ENCODE data around the gene TNFSF8.

The TNFSF8 gene

GRCh38 chr9:114936581-114936980 is 6.2 kb upstream of the TNFSF8 start:
- FAIRE-seq = no peak
- no peak for DNase-seq (ENCODE audit: low spot score)

GRCh38 chr9:114935119-114935518 is 4.7 kb upstream of the TNFSF8 start:
- FAIRE-seq (no peak), DNase-seq (ENCODE audit: low spot score) (no peak)

- DNase-seq (ENCODE audit: low spot score) (no peak), FAIRE-seq (no peak)
These were observed 2.1 kb upstream of the TNFSF8 start for GRCh38 chr9:114932502-114932901.

GRCh38 chr9:114931407-114931806 is 1.0 kb upstream of the TNFSF8 start:
- no peak for FAIRE-seq
- no peak for DNase-seq (ENCODE audit: low spot score)

- DNase-seq (ENCODE audit: low spot score) (no peak), FAIRE-seq (no peak)
These were observed 1.2 kb downstream of the TNFSF8 start for GRCh38 chr9:114929201-114929600.

- DNase-seq (ENCODE audit: low spot score) (no peak), FAIRE-seq (no peak)
These were observed 1.7 kb downstream of the TNFSF8 start for GRCh38 chr9:114928671-114929070.

GRCh38 chr9:114928136-114928535 is 2.3 kb downstream of the TNFSF8 start:
- DNase-seq (ENCODE audit: low spot score) (no peak), FAIRE-seq (no peak)

- DNase-seq (ENCODE audit: low spot score) = no peak
- no peak for FAIRE-seq
These were observed 4.7 kb downstream of the TNFSF8 start for GRCh38 chr9:114925672-114926071.

- FAIRE-seq = no peak
- no peak for DNase-seq (ENCODE audit: low spot score)
These were observed 5.4 kb downstream of the TNFSF8 start for GRCh38 chr9:114925039-114925438.

- FAIRE-seq = no peak
These were observed 6.1 kb downstream of the TNFSF8 start for GRCh38 chr9:114924327-114924726.

GRCh38 chr9:114923918-114924317 is 6.5 kb downstream of the TNFSF8 start:
- FAIRE-seq (no peak), DNase-seq (ENCODE audit: low spot score) (no peak)

More at GRCh38 chr9:114924327-114924726, 6.1 kb downstream of the TNFSF8 start:
- no peak for DNase-seq (ENCODE audit: low spot score)

GRCh38 chr9:114921171-114921570 is 9.2 kb downstream of the TNFSF8 start:
- DNase-seq (ENCODE audit: low spot score) (no peak), FAIRE-seq (no peak)

- DNase-seq (ENCODE audit: low spot score) = no peak
- no peak for FAIRE-seq
These were observed 10.8 kb downstream of the TNFSF8 start for GRCh38 chr9:114919611-114920010.

- no peak for DNase-seq (ENCODE audit: low spot score)
- no peak for FAIRE-seq
These were observed 13.9 kb downstream of the TNFSF8 start for GRCh38 chr9:114916481-114916880.

- DNase-seq (ENCODE audit: low spot score) (no peak), FAIRE-seq (no peak)
These were observed 16.3 kb downstream of the TNFSF8 start for GRCh38 chr9:114914139-114914538.

GRCh38 chr9:114913656-114914055 is 16.7 kb downstream of the TNFSF8 start:
- FAIRE-seq (no peak), DNase-seq (ENCODE audit: low spot score) (no peak)

- no peak for FAIRE-seq
- DNase-seq (ENCODE audit: low spot score) = no peak
These were observed 17.2 kb downstream of the TNFSF8 start for GRCh38 chr9:114913217-114913616.

GRCh38 chr9:114911167-114911821 is 19.1 kb downstream of the TNFSF8 start:
- FAIRE-seq = peak; percentile 52
- DNase-seq (ENCODE audit: low spot score) = peak; percentile 52

GRCh38 chr9:114910541-114910940 is 19.9 kb downstream of the TNFSF8 start:
- FAIRE-seq = no peak

GRCh38 chr9:114909661-114910060 is 20.7 kb downstream of the TNFSF8 start:
- DNase-seq (ENCODE audit: low spot score) = no peak
- no peak for FAIRE-seq

More at GRCh38 chr9:114910541-114910940, 19.9 kb downstream of the TNFSF8 start:
- DNase-seq (ENCODE audit: low spot score) = no peak

- DNase-seq (ENCODE audit: low spot score) = peak; percentile 75
- FAIRE-seq = no peak
These were observed 21.5 kb downstream of the TNFSF8 start for GRCh38 chr9:114908805-114909448.

- DNase-seq (ENCODE audit: low spot score) (peak; percentile 68), FAIRE-seq (no peak)
These were observed 22.2 kb downstream of the TNFSF8 start for GRCh38 chr9:114908104-114908622.

Data from RCC 7860 (cell line).